Liver (tissue), 9 donors: ENCODE results near the gene DCT. TPM values are rescaled to one million over a fixed set of nuclear protein-coding genes. Genes with fewer than 3 reads are reported as not detected.

Experiments
- DNase-seq: peaks from one replicate; pipeline ENCODE4 v3.0.0-alpha.2; 2017; ENCODE audit warnings: low spot score
- H3K27ac ChIP-seq, 2 donors: one replicate each; pipeline ENCODE4 v1.7.0; 2013; ENCODE audit warnings: inconsistent platforms in 2 of 2, low read length in 2 of 2, control low read depth in 1 of 2, low read depth in 1 of 2, mild to moderate bottlenecking in 1 of 2
- H3K27me3 ChIP-seq, 4 donors: one replicate each; pipeline versions ENCODE4 v1.6.1 to v1.7.0; 2013; ENCODE audit warnings: low read length in 3 of 4, inconsistent platforms in 1 of 4, mild to moderate bottlenecking in 1 of 4, moderate library complexity in 1 of 4; ENCODE audit not compliant: control insufficient read depth in 4 of 4, insufficient read depth in 4 of 4
- H3K36me3 ChIP-seq, 4 donors: one replicate each; pipeline versions ENCODE4 v1.6.1 to v1.7.0; 2013; ENCODE audit warnings: low read length in 3 of 4, mild to moderate bottlenecking in 3 of 4, low read depth in 1 of 4, moderate library complexity in 1 of 4; ENCODE audit not compliant: control insufficient read depth in 4 of 4, insufficient read depth in 3 of 4
- H3K4me1 ChIP-seq, 4 donors: one replicate each; pipeline versions ENCODE4 v1.6.1 to v1.7.0; 2013; ENCODE audit warnings: low read length in 3 of 4, mild to moderate bottlenecking in 3 of 4, moderate library complexity in 1 of 4; ENCODE audit not compliant: control insufficient read depth in 4 of 4, insufficient read depth in 4 of 4
- H3K4me3 ChIP-seq, 3 donors: one replicate each; pipeline versions ENCODE4 v1.6.1 to v1.7.0; 2013; ENCODE audit warnings: low read length in 3 of 3, control low read depth in 1 of 3, low read depth in 1 of 3, mild to moderate bottlenecking in 1 of 3
- H3K9ac ChIP-seq, 2 donors: one replicate each; pipeline ENCODE4 v1.7.0; 2013; ENCODE audit warnings: low read length in 2 of 2, mild to moderate bottlenecking in 2 of 2, moderate library complexity in 2 of 2, control low read depth in 1 of 2, low read depth in 1 of 2
- H3K9me3 ChIP-seq, 4 donors: one replicate each; pipeline versions ENCODE4 v1.6.1 to v1.7.0; 2013; ENCODE audit warnings: low read length in 3 of 4; ENCODE audit not compliant: control insufficient read depth in 4 of 4
- EGR1 ChIP-seq, 2 donors: IDR thresholded peaks; 2 replicates each; pipeline ENCODE4 v1.6.1; 2016 to 2018; ENCODE audit warnings: antibody characterized with exemption in 2 of 2, low read depth in 2 of 2
- FOXA1 ChIP-seq: IDR thresholded peaks from 2 replicates; pipeline ENCODE4 v1.6.1; 2016; ENCODE audit warnings: antibody characterized with exemption
- FOXA2 ChIP-seq: IDR thresholded peaks from 2 replicates; pipeline ENCODE4 v1.6.1; 2016; ENCODE audit warnings: antibody characterized with exemption
- GABPA ChIP-seq, 2 donors: IDR thresholded peaks in 1 of 2; conservative IDR thresholded peaks in 1 of 2; 2 replicates each; pipeline ENCODE4 v1.6.1; 2016; ENCODE audit warnings: antibody characterized with exemption in 2 of 2, mild to moderate bottlenecking in 1 of 2, moderate library complexity in 1 of 2
- HNF4A ChIP-seq, 2 donors: conservative IDR thresholded peaks; 2 replicates each; pipeline ENCODE4 v1.6.1; 2016; ENCODE audit warnings: antibody characterized with exemption in 2 of 2, mild to moderate bottlenecking in 2 of 2
- HNF4G ChIP-seq: IDR thresholded peaks from 2 replicates; pipeline ENCODE4 v1.6.1; 2016; ENCODE audit warnings: antibody characterized with exemption
- JUND ChIP-seq, 2 donors: IDR thresholded peaks; 2 replicates each; pipeline ENCODE4 v1.6.1; 2016; ENCODE audit warnings: antibody characterized with exemption in 2 of 2
- NR2F2 ChIP-seq: IDR thresholded peaks from 2 replicates; pipeline ENCODE4 v1.6.1; 2016; ENCODE audit warnings: antibody characterized with exemption
- RAD21 ChIP-seq, 2 donors: IDR thresholded peaks; 2 replicates each; pipeline ENCODE4 v1.6.1; 2016; ENCODE audit warnings: antibody characterized with exemption in 2 of 2, mild to moderate bottlenecking in 2 of 2
- RXRA ChIP-seq, 2 donors: IDR thresholded peaks; 2 replicates each; pipeline ENCODE4 v1.6.1; 2017 to 2018; ENCODE audit warnings: antibody characterized with exemption in 2 of 2, mild to moderate bottlenecking in 1 of 2
- SP1 ChIP-seq: IDR thresholded peaks from 2 replicates; pipeline ENCODE4 v1.6.1; 2018; ENCODE audit warnings: antibody characterized with exemption, mild to moderate bottlenecking
- TAF1 ChIP-seq: conservative IDR thresholded peaks from 2 replicates; pipeline ENCODE4 v1.6.1; 2016; ENCODE audit warnings: antibody characterized with exemption, mild to moderate bottlenecking
- YY1 ChIP-seq: IDR thresholded peaks from 2 replicates; pipeline ENCODE4 v1.6.1; 2016; ENCODE audit warnings: antibody characterized with exemption, mild to moderate bottlenecking
- WGBS: extraction: QIAGEN DNeasy Blood & Tissue Kit; methylation state at CpG from one replicate; pipeline ENCODE4 v1.1.7; 2013; 5-methylcytosine and 5-hydroxymethylcytosine counted together
- polyA plus RNA-seq, 2 donors: library from polyadenylated mRNA; stranded (reverse) in 1 of 2; unstranded in 1 of 2; fragments of 200-250 nt in 1 of 2; fragments of >200 nt in 1 of 2; fragmentation: Nextera tagmentation in 1 of 2; extraction: Ambion mirVana in 1 of 2; gene quantifications; one replicate each; pipeline versions ENCODE4 v1.2.1 to v1.2.3, GENCODE V29; 2013 to 2015
- total RNA-seq, 2 donors: library from RNA; depleted of rRNA; stranded (reverse); fragments of >200 nt; gene quantifications; one replicate each; pipeline ENCODE4 v1.2.3, GENCODE V29; 2014
- TF ChIP-seq, protein P1 (sequence below): fragments of 150-350 bp; IDR thresholded peaks from 2 replicates; pipeline ENCODE4 v1.5.1; 2017; ENCODE audit warnings: improper control_type of control experiment, low read depth, low read length; ENCODE audit not compliant: missing input control
- TF ChIP-seq, protein P2 (sequence below): IDR thresholded peaks from 2 replicates; pipeline ENCODE4 v1.6.1; 2016; ENCODE audit warnings: antibody characterized with exemption
- TF ChIP-seq, protein P3 (sequence below): IDR thresholded peaks from 2 replicates; pipeline ENCODE4 v1.6.1; 2016; ENCODE audit warnings: antibody characterized with exemption
- TF ChIP-seq, protein P4 (sequence below): IDR thresholded peaks from 2 replicates; pipeline ENCODE4 v1.6.1; 2016; ENCODE audit warnings: antibody characterized with exemption
- TF ChIP-seq, protein P5 (sequence below): IDR thresholded peaks from 2 replicates; pipeline ENCODE4 v1.6.1; 2016; ENCODE audit warnings: antibody characterized with exemption, mild to moderate bottlenecking
- donor health status: healthy.
- donor health status: healthy.
- donor health status: healthy.
- donor health status: healthy.
- donor health status: healthy.

Gene DCT
- total and polyA plus RNA-seq, 4 donors = 0.08 to 0.19 TPM; not detected in 2

DNA sequence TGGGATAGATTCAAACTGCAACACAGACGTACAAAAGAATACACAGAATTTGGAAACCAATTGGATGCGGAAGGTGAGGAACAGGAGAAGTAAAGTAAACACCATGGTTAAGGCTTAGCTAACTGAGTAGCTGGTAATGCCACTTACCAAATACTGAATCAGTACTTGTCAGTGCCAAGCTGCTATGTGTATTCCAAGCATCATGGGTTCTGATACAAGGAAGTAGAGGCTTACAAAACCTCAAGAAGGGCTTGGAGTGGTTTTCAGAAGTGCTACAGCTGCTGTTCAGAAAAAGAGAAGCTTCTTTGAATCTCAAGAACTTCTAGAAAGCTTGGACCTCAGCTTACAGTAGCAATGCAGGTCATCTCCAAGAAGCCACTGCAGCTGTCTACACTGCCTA, 35.9 kb upstream of the DCT start:
- Histone ChIP-seq H3K36me3 (no peaks in the 10 kb centered on the region), H3K27ac (no peak overlapping the region), H3K27me3 (no peaks in the 10 kb centered on the region), H3K9me3 (no peaks in the 10 kb centered on the region), H3K4me3 (no peak overlapping the region), H3K9ac (no peak overlapping the region), H3K4me1 (no peaks in the 10 kb centered on the region)
- TF ChIP-seq SP1 (no peak), FOXA1 (no peak), RXRA (IDR thresholded peaks at IDR 0.05) (no peak), RAD21 (IDR thresholded peaks at IDR 0.05) (no peak), HNF4A (conservative IDR thresholded peaks at IDR 0.05) (no peak)
- TF ChIP-seq, protein P1, sequence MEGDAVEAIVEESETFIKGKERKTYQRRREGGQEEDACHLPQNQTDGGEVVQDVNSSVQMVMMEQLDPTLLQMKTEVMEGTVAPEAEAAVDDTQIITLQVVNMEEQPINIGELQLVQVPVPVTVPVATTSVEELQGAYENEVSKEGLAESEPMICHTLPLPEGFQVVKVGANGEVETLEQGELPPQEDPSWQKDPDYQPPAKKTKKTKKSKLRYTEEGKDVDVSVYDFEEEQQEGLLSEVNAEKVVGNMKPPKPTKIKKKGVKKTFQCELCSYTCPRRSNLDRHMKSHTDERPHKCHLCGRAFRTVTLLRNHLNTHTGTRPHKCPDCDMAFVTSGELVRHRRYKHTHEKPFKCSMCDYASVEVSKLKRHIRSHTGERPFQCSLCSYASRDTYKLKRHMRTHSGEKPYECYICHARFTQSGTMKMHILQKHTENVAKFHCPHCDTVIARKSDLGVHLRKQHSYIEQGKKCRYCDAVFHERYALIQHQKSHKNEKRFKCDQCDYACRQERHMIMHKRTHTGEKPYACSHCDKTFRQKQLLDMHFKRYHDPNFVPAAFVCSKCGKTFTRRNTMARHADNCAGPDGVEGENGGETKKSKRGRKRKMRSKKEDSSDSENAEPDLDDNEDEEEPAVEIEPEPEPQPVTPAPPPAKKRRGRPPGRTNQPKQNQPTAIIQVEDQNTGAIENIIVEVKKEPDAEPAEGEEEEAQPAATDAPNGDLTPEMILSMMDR = no peak
- 88% methylated on average over 2 of the region's 2 CpGs for WGBS
- DNase-seq = no peak

DNA sequence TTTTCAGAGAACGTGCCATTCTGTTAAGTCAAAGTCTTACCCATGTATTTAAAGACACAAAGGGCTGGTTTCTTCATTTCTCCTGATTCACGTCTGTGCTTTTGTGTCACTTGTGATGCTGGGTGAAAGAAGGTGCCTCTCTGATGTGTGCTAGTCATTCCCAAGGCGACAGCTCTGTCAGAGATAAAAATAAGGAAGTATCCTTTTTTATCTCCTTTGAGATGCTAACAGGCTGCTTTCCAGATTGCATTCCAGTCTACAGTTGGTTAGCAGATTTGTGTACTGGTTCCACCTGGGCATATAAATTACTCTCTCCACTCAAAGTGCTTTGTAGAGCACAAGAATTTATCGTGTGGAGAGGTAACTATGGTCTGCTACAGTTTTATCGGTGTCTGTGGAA, 33.5 kb upstream of the DCT start:
- no peak overlapping the region for H3K4me3 ChIP-seq
- DNase-seq = no peak
- TF ChIP-seq HNF4A (conservative IDR thresholded peaks at IDR 0.05) = no peak
- TF ChIP-seq NR2F2 = no peak
- no peak for TF ChIP-seq EGR1 (IDR thresholded peaks at IDR 0.05; ENCODE audit: low read depth in 2 of 2)
- TF ChIP-seq TAF1 = no peak
- TF ChIP-seq, protein P2, sequence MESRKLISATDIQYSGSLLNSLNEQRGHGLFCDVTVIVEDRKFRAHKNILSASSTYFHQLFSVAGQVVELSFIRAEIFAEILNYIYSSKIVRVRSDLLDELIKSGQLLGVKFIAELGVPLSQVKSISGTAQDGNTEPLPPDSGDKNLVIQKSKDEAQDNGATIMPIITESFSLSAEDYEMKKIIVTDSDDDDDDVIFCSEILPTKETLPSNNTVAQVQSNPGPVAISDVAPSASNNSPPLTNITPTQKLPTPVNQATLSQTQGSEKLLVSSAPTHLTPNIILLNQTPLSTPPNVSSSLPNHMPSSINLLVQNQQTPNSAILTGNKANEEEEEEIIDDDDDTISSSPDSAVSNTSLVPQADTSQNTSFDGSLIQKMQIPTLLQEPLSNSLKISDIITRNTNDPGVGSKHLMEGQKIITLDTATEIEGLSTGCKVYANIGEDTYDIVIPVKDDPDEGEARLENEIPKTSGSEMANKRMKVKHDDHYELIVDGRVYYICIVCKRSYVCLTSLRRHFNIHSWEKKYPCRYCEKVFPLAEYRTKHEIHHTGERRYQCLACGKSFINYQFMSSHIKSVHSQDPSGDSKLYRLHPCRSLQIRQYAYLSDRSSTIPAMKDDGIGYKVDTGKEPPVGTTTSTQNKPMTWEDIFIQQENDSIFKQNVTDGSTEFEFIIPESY = no peak
- TF ChIP-seq JUND (IDR thresholded peaks at IDR 0.05) = no peak
- no peak for TF ChIP-seq SP1
- TF ChIP-seq RXRA (IDR thresholded peaks at IDR 0.05) = no peak
- no peak for TF ChIP-seq HNF4G
- no peak for TF ChIP-seq GABPA (IDR thresholded peaks at IDR 0.05 in 1 of 2, conservative IDR thresholded peaks at IDR 0.05 in 1 of 2)
- TF ChIP-seq FOXA1 = no peak
- TF ChIP-seq RAD21 (IDR thresholded peaks at IDR 0.05) = no peak
- TF ChIP-seq YY1 = no peak
- no peaks in the 10 kb centered on the region for H3K4me1 ChIP-seq
- H3K27ac ChIP-seq = no peak overlapping the region
- H3K9me3 ChIP-seq = no peaks in the 10 kb centered on the region
- no peaks in the 10 kb centered on the region for H3K27me3 ChIP-seq
- H3K36me3 ChIP-seq = no peaks in the 10 kb centered on the region
- H3K9ac ChIP-seq = no peak overlapping the region
- WGBS = 70% methylated on average over 5 of the region's 5 CpGs

DNA sequence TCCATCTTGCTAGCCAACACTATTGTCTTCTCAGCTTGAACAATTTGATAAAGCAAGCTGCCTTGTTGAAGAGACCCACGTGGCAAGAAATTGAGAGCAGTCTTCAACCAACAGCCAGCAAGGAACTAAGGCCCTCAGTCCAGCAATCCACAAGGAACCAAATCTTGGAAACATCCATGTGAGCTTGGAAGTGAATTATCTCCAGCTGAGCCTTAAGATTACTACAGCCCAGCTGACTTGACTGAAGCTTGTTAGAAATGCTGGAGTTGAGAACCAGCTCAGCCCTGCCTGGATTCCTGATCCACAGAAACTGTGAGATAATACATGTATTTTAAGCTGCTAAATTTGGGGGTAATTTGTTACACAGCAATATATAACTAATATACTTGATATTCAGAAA, 26.2 kb upstream of the DCT start:
- no peak overlapping the region for H3K9ac ChIP-seq
- no peaks in the 10 kb centered on the region for H3K27me3 ChIP-seq
- H3K9me3 ChIP-seq = no peaks in the 10 kb centered on the region
- H3K36me3 ChIP-seq = no peaks in the 10 kb centered on the region
- no peaks in the 10 kb centered on the region for H3K4me1 ChIP-seq
- no peak overlapping the region for H3K4me3 ChIP-seq
- TF ChIP-seq JUND (IDR thresholded peaks at IDR 0.05) (no peak), HNF4A (conservative IDR thresholded peaks at IDR 0.05) (no peak), FOXA1 (no peak), NR2F2 (no peak), YY1 (no peak), TAF1 (no peak), RXRA (IDR thresholded peaks at IDR 0.05) (no peak), HNF4G (no peak), FOXA2 (no peak), GABPA (IDR thresholded peaks at IDR 0.05 in 1 of 2, conservative IDR thresholded peaks at IDR 0.05 in 1 of 2) (no peak), RAD21 (IDR thresholded peaks at IDR 0.05) (no peak)
- TF ChIP-seq, protein P3, sequence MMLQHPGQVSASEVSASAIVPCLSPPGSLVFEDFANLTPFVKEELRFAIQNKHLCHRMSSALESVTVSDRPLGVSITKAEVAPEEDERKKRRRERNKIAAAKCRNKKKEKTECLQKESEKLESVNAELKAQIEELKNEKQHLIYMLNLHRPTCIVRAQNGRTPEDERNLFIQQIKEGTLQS = no peak
- TF ChIP-seq, protein P4, sequence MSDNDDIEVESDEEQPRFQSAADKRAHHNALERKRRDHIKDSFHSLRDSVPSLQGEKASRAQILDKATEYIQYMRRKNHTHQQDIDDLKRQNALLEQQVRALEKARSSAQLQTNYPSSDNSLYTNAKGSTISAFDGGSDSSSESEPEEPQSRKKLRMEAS = no peak
- TF ChIP-seq, protein P5, sequence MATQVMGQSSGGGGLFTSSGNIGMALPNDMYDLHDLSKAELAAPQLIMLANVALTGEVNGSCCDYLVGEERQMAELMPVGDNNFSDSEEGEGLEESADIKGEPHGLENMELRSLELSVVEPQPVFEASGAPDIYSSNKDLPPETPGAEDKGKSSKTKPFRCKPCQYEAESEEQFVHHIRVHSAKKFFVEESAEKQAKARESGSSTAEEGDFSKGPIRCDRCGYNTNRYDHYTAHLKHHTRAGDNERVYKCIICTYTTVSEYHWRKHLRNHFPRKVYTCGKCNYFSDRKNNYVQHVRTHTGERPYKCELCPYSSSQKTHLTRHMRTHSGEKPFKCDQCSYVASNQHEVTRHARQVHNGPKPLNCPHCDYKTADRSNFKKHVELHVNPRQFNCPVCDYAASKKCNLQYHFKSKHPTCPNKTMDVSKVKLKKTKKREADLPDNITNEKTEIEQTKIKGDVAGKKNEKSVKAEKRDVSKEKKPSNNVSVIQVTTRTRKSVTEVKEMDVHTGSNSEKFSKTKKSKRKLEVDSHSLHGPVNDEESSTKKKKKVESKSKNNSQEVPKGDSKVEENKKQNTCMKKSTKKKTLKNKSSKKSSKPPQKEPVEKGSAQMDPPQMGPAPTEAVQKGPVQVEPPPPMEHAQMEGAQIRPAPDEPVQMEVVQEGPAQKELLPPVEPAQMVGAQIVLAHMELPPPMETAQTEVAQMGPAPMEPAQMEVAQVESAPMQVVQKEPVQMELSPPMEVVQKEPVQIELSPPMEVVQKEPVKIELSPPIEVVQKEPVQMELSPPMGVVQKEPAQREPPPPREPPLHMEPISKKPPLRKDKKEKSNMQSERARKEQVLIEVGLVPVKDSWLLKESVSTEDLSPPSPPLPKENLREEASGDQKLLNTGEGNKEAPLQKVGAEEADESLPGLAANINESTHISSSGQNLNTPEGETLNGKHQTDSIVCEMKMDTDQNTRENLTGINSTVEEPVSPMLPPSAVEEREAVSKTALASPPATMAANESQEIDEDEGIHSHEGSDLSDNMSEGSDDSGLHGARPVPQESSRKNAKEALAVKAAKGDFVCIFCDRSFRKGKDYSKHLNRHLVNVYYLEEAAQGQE = no peak
- no peak for DNase-seq
- no peak overlapping the region for H3K27ac ChIP-seq
- 60% methylated on average over 1 of the region's 1 CpG for WGBS
